ENCODE results near the gene CCDC51. TPM values are rescaled to one million over a fixed set of nuclear protein-coding genes. Genes with fewer than 3 reads are reported as not detected.

The CCDC51 gene
- total and polyA plus RNA-seq, 2 of the 13 experiments (the other 11 are each of a cell fraction or from before 2014, with no cell fraction given), result 18.1 to 29.4 TPM

DNA sequence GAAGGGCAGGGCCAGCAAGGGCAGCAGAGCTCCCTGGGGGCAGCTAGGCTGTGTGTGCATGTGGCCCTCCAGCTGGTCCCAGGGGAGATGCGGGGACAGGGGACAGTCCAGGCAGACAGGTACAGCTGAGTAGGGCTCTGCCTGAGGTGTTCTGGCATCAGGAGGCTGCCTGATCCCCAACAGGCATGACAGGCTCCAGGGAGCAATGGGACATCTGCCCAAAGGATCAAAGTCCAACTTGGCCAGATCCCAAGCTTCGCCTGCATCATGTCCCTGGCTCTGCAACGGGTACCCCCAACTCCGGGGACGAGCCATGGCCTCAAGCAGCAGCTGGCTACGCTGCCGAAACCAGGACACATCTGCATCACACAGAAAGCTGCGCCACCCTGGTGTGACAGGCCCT, 28.4 kb upstream of the CCDC51 start (continued):
- no peak for TF ChIP-seq NFRKB (IDR thresholded peaks at IDR 0.05)

DNA sequence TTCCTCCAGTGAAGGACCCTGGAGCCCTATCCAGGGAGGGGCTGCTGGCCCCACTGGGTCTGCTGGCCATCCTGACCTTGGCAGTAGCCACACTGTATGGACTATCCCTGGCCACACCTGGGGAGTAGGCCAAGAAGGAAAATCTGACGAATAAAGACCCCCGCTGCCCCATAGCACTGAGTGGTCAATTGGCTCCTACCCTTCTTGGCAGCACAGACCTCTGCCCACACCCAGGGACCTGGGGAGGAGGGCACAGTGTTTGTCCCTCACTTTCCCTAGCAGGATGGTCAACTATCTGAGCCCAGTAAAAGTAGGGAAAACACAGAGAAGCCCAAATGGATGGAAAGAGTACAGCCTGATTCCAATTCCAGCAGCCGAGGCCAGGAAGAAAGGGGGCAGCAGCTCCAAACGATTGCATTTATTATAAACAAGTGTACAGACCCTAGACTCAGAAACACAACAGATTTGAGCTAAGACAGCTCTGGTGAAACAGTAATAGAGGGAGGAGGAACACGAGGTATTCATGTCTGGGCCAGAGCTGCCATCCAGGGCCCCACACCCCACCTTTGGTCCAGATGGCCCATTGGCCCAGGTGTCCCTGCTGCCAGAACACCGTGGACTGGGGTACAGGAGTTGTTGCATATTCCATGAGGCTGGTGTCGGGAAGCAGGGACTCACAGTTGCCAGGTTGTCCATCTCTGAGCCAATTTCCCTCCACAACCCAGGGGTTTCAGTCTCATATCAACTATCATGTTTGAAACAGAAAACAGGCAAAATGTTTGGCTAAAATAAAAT, 27.8 kb upstream of the CCDC51 start:
- no peak overlapping the region for H3K9ac ChIP-seq (ENCODE audit: insufficient read depth, low read depth, low read length)
- peaks cover 3 to 10% of the 10 kb centered on the region in 2 experiments; a peak in 3 of 5 replicates for H3K36me3 ChIP-seq (replicated peaks in 1 of 2; ENCODE audit: control insufficient read depth in 1 of 2, insufficient read depth in 2 of 2, low read length in 2 of 2)
- H3K27me3 ChIP-seq (ENCODE audit: control insufficient read depth in 1 of 2, insufficient read depth in 2 of 2, low read length in 2 of 2), result no peaks in the 10 kb centered on the region; a peak in 1 of 5 replicates
- no peak overlapping the region for H3K4me3 ChIP-seq (replicated peaks in 1 of 3; ENCODE audit: insufficient read depth in 1 of 3, low read depth in 2 of 3, low read length in 3 of 3)
- FAIRE-seq (no peak), ATAC-seq (no peak), DNase-seq (ENCODE audit: low spot score) (no peak)
- POLR2A ChIA-PET, result interaction anchor here (1.3 to 2.1 kb wide), 2 partner anchors 21 to 28 kb away, joined by 3 to 7 read pairs; partner anchors contain the start of genes ATRIP, CCDC51 and TMA7
- peaks cover 1% of the 10 kb centered on the region for H3K79me2 ChIP-seq (ENCODE audit: insufficient read depth, low read length)
- 91% methylated on average over 7 of the region's 7 CpGs for WGBS (ENCODE audit: low lambda C conversion rate)
- CTCF ChIA-PET (ENCODE audit: low intra/inter-chr PET ratio, low total read pairs), result no interaction called here
- in situ Hi-C loops (cut with HindIII; ENCODE audit: extremely low pct_ligation_motif_present, low pct_unique_long_range_greater_than_20kb) (loop anchor here (5.0 kb wide), 2 partner anchors 35 to 90 kb away; partner anchors contain the start of genes PFKFB4 and SHISA5), intact Hi-C loops (cut with micrococcal nuclease; ENCODE audit: unreplicated experiment) (no loop called here)
- TF ChIP-seq ZNF292 (CRISPR knock-in tag; IDR thresholded peaks at IDR 0.05; ENCODE audit: borderline replicate concordance, low read depth), result no peak
- TF ChIP-seq THAP8 (CRISPR knock-in tag; IDR thresholded peaks at IDR 0.05; ENCODE audit: borderline replicate concordance), result no peak
- TF ChIP-seq ZNF674 (CRISPR knock-in tag; IDR thresholded peaks at IDR 0.05; ENCODE audit: low read depth), result no peak
- TF ChIP-seq SRSF9 (IDR thresholded peaks at IDR 0.05; ENCODE audit: borderline replicate concordance, insufficient read depth, low read depth, low read length, poor library complexity, severe bottlenecking), result no peak
- no peak for TF ChIP-seq ZFP37 (CRISPR knock-in tag; IDR thresholded peaks at IDR 0.05; ENCODE audit: borderline replicate concordance)
- TF ChIP-seq, protein P1, sequence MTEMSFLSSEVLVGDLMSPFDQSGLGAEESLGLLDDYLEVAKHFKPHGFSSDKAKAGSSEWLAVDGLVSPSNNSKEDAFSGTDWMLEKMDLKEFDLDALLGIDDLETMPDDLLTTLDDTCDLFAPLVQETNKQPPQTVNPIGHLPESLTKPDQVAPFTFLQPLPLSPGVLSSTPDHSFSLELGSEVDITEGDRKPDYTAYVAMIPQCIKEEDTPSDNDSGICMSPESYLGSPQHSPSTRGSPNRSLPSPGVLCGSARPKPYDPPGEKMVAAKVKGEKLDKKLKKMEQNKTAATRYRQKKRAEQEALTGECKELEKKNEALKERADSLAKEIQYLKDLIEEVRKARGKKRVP (CRISPR knock-in tag; IDR thresholded peaks at IDR 0.05), result no peak
- TF ChIP-seq CREM (IDR thresholded peaks at IDR 0.05), result no peak
- TF ChIP-seq CREM (CRISPR knock-in tag; IDR thresholded peaks at IDR 0.05), result no peak
- TF ChIP-seq SAFB2 (CRISPR knock-in tag; IDR thresholded peaks at IDR 0.05; ENCODE audit: borderline replicate concordance, low read depth), result no peak
- TF ChIP-seq GATAD1 (CRISPR knock-in tag; IDR thresholded peaks at IDR 0.05), result no peak
- TF ChIP-seq, protein P2, sequence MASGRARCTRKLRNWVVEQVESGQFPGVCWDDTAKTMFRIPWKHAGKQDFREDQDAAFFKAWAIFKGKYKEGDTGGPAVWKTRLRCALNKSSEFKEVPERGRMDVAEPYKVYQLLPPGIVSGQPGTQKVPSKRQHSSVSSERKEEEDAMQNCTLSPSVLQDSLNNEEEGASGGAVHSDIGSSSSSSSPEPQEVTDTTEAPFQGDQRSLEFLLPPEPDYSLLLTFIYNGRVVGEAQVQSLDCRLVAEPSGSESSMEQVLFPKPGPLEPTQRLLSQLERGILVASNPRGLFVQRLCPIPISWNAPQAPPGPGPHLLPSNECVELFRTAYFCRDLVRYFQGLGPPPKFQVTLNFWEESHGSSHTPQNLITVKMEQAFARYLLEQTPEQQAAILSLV (CRISPR knock-in tag; IDR thresholded peaks at IDR 0.05; ENCODE audit: borderline replicate concordance), result no peak
- no peak for TF ChIP-seq SRF (IDR thresholded peaks at IDR 0.05; ENCODE audit: low read depth, low read length)
- H3K27ac ChIP-seq (ENCODE audit: extremely low read length, insufficient read depth, low read length), result peak overlapping the region; percentile 27
- no peak overlapping the region for H3K4me2 ChIP-seq (ENCODE audit: low read depth, low read length)
- no peaks in the 10 kb centered on the region for H3K9me3 ChIP-seq (ENCODE audit: low read length)
- H2AFZ ChIP-seq (ENCODE audit: low read length), result no peak overlapping the region
- BruUV-seq (replicated peaks), result no TSS peak
- peaks cover 58% of the 10 kb centered on the region for H3K4me1 ChIP-seq (ENCODE audit: insufficient read depth, low read length)
- no peaks in the 10 kb centered on the region for H4K20me1 ChIP-seq (ENCODE audit: insufficient read depth, low read length)

Measured in HepG2 (cell line).